Stimulated activated CD8-positive, alpha-beta memory T cell treated with anti-CD3 and anti-CD28 coated beads, Interleukin-7, amount 100 ng/mL, for 4 hours (primary cell): Measurements from ENCODE around the gene OR11G2.
"Not testable (repeated sequence)": the region's sequence is repeated elsewhere in the genome, so short reads cannot be mapped to it uniquely, and the experiment has no call there.

Source experiments
- DNase-seq, 2 donors: peaks; one replicate each; pipeline ENCODE4 v3.0.0-alpha.2; 2020; ENCODE audit warnings: low read depth in 2 of 2

OR11G2 gene

GRCh38 chr14:20190596-20190995 lies at the start of gene OR11G2:
TSS of gene OR11G2 (plus strand) at chr14:20190896. CDS start at chr14:20197438, 6,542 bp downstream.
- no peak for DNase-seq

- no peak for DNase-seq
These were observed 46.8 kb upstream of the OR11G2 start for GRCh38 chr14:20143911-20144310.

GRCh38 chr14:20144820-20145219 lies 45.9 kb upstream of the OR11G2 start:
- no peak for DNase-seq

DNA sequence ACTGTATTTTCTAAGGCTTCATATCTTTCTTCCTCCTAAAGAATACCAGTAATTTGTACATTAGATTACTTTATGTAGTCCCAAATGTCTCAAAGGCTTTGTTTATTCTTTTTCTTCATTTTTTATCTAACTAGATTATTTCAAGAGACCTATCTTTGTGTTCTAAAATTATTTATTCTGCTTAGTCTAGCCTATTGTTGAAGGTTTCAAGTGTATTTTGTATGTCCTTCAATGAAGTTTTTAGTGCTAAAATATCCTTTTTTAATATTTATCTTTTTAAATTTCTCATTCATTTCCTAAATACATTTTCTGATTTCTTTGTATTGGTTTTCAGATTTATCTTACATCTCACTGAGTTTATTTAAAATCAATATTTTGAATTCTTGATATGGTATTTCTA lies 26.2 kb upstream of the OR11G2 start:
- no peak for DNase-seq

GRCh38 chr14:20167091-20167490 lies 23.6 kb upstream of the OR11G2 start:
- no peak for DNase-seq

DNA sequence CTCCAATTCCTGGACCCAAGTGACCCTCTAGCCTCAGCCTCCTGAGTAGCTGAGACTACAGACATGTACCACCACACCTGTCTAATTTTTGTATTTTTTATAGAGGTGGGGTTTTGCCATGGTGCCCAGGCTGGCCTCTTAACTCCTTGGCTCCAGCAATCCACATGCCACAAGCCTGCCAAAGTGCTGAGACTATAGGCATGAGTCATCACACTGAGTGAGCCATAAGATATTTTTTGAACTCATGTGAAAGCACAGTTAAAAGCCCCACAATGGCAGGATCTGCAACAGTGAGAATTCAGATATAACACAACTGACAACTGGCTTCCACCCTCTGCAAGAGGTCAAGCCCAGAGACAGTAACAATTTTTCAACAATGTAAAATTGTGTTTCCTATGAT lies 20.8 kb upstream of the OR11G2 start:
- DNase-seq: not testable (repeated sequence)

GRCh38 chr14:20174205-20174604 lies 16.5 kb upstream of the OR11G2 start:
- not testable (repeated sequence) for DNase-seq

DNA sequence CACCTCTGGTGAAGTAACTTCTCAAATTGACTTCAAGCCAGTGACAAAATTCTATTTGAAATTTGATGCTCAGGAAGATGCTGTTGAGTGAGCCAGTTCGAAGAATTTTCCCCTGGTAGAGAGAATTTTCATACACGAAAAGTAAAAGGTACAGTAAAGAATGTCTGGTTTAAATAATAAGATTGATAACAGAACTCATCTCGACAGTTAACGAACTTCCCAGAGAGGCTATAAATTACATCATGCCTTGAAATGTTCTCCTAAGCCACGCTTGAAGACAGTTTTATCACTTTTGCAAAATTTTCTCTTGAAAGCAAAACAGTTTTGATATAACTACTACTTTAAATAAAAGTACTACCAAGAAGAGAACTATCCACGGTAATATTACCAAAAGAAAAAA lies 14.4 kb upstream of the OR11G2 start:
- DNase-seq: no peak

DNA sequence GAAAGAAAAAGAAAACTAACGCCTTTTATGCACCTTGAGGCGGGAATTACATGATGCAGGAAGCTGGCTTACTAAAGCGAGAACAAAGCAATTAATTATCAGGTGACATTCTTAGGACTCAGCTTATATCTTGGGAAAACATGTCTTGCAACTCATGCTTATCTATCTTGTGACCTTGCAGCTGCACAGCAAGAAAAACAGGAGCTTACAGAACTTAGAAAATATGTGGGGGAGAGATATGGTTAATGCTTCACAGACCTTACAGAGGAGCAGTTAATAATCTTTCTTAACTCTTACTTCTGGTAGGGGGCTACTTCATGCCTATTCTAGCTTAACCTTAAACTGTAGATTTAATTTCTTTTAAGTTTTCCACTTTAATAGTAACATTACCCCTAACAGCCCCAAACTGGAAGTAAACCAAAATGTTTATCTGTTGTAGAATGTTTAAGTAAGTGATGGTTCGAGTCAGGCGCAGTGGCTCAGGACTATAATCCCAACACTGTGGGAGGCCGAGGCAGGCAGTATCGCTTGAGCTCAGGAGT lies 13.2 kb upstream of the OR11G2 start:
- no peak for DNase-seq

- no peak for DNase-seq
These were observed 11.5 kb upstream of the OR11G2 start for GRCh38 chr14:20179218-20179617.

DNA sequence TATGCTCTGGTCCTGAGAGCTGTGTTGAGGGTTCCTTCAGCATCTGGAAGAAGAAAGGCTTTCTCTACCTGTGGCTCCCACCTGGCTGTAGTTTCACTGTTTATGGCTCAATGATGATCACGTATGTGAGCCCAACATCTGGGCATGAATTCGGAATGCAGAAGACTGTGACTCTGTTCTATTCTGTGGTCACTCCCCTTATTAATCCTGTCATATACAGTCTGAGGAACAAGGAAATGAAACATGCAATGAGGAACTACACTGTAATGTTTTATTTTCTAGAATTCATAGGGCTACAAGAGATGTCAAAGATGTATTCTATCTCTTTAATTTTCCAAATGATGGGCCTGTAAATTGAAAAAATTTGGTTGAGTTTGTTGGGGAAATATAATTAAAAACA lies 10.8 kb upstream of the OR11G2 start:
- DNase-seq: no peak

DNA sequence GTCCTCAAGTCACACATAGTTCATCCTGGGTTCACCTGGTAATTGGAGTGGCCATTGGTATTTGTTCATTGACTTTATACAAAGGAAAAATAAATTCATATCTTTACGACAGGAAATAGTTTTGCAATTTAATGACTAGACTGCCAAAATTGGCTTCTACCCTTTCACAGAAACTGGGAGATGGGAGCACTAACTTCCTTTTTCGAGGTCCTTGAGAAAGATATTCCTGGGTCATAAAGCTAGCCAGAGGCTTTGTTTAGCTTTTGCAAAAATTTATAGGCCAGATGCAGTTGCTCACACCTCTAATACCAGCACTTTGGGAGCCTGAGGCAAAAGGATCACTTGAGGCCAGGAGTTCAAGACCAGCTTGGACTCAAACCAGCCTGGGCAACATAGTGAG lies 10.2 kb upstream of the OR11G2 start:
- no peak for DNase-seq

- no peak for DNase-seq
These were observed 6.5 kb upstream of the OR11G2 start for GRCh38 chr14:20184181-20184580.

- DNase-seq: no peak
These were observed 700 bp downstream of the OR11G2 start for GRCh38 chr14:20191396-20191795.

- DNase-seq: no peak
These were observed 3.4 kb downstream of the OR11G2 start for GRCh38 chr14:20194101-20194500.

DNA sequence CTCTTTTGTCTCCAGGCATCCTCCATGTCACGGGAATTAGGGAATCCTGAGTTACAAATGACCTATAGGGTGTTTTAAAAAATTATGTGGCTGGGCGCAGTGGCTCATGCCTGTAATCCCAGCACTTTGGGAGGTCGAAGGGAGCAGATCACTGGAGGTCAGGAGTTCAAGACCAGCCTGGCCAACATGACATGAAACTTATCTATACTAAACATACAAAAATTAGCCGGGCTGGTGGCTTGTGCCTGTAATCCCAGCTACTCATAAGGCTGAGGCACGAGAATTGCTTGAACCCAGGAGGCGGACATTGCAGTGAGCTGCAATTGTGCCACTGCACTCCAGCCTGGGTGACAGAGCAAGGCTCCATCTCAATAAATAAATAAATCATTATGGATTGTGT lies 4.5 kb downstream of the OR11G2 start:
- DNase-seq: not testable (repeated sequence)

DNA sequence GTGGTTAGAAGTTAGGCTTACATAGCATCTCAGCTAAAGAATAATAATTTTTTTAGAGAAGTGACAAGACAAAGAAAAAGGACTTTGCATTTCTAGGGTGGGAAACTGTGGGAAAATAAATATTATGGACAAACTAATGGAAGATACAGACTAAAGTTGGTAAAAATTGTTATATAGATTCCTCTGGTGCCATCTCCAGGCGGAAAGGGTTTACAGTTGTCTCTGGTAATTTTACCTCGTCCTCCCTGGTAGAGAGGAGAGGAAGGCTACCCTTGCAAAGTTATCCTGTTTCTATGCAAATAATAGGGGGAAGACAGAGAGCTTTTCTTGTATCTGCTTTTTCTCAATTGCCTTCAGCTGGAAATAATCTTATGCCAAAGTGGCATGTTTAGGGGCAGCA lies 5.2 kb downstream of the OR11G2 start:
- no peak for DNase-seq

DNA sequence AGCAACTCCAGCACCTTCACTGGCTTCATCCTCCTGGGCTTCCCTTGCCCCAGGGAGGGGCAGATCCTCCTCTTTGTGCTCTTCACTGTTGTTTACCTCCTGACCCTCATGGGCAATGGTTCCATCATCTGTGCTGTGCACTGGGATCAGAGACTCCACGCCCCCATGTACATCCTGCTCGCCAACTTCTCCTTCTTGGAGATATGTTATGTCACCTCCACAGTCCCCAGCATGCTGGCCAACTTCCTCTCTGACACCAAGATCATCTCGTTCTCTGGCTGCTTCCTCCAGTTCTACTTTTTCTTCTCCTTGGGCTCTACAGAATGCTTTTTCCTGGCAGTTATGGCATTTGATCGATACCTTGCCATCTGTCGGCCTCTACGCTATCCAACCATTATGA lies 6.8 kb downstream of the OR11G2 start:
- DNase-seq: no peak

- no peak for DNase-seq
These were observed 8.3 kb downstream of the OR11G2 start for GRCh38 chr14:20198991-20199390.

- no peak for DNase-seq
These were observed 14.0 kb downstream of the OR11G2 start for GRCh38 chr14:20204721-20205120.

DNA sequence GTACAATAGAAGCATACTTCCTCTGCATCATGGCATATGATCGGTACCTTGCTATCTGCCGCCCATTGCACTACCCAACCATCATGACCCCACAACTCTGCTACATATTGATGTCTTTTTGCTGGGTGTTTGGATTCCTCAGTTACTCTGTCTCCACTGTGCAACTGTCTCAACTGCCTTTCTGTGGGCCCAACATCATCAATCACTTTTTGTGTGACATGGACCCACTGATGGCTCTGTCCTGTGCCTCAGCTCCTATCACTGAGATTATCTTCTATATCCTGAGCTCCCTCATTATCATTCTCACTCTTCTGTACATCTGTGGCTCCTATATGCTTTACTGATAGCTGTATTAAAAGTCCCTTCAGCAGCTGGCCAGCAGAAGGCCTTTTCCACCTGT lies 18.9 kb downstream of the OR11G2 start:
- no peak for DNase-seq

- not testable (repeated sequence) for DNase-seq
These were observed 21.7 kb downstream of the OR11G2 start for GRCh38 chr14:20212406-20212805.

DNA sequence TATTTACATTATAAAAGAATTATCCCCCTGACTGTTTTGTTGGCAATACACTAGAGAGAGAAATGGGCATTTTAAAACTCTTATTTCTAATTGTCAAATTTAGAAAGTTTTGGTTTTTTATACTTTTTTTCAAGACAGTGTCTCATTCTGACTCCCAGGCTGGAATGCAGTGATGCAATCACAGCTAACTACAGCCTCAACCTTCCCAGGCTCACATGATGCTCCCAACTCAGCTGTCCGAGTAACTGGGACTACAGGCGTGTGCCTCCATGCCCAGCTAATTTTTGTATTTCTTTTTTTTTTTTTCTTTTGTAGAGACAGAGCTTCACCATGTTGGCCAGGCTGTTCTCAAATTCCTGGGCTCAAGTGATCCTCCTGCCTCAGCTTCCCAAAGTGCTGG lies 24.5 kb downstream of the OR11G2 start:
- no peak for DNase-seq

GRCh38 chr14:20219033-20219432 lies 28.3 kb downstream of the OR11G2 start:
- DNase-seq: no peak

DNA sequence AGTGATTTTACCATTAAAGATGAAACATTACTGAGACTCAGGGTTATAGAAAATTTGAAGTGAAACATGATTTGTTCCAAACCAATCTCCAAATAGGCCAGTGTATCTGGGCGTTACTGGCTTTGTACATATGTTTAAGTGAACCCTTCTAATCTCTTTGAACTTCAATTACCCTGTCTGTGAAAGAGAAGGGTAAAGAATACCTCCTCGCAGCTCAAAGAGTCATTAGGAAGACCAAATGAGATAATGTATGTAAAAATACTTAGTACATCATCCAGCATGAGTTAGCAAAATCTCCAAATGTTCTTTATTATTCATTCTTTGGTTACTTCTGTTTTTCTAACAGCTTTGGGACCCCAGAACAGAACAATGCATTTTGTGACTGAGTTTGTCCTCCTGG lies 32.7 kb downstream of the OR11G2 start, which contains the start of gene OR11H6:
Gene OR11H6 (plus strand): TSS at position 301 of the 400 bp plus-strand sequence. CDS start 0 bp downstream, at position 301.
- no peak for DNase-seq
